BJ (cell line): ENCODE results near the gene MND1. TPM values are rescaled to one million over a fixed set of nuclear protein-coding genes. Genes with fewer than 3 reads are reported as not detected.

ENCODE experiments used
- CTCF ChIA-PET: fragments of 350-600 bp; formaldehyde crosslinking; extraction: SDS; loops from one replicate; lab custom pipeline; 2021; ENCODE audit warnings: antibody characterized with exemption, inconsistent platforms; lab: Yijun Ruan, JAX
- POLR2A ChIA-PET: fragments of 300-600 bp; sonication (Branson Sonifier 250); formaldehyde crosslinking; extraction: SDS; loops from one replicate; lab custom pipeline; 2021; ENCODE audit warnings: antibody characterized with exemption; lab: Charles Lee
- DNase-seq: peaks from one replicate; pipeline ENCODE4 v3.0.0-alpha.2; 2011; ENCODE audit warnings: low read depth
- H3K27me3 ChIP-seq: 2 replicates; pipeline ENCODE4 v1.6.0; 2011; ENCODE audit warnings: low read length; ENCODE audit not compliant: control insufficient read depth, insufficient read depth
- H3K36me3 ChIP-seq: 2 replicates; pipeline ENCODE4 v1.5.1; 2011; ENCODE audit warnings: low read length; ENCODE audit not compliant: control insufficient read depth, insufficient read depth
- H3K4me3 ChIP-seq: 2 replicates; pipeline ENCODE4 v1.5.1; 2011; ENCODE audit warnings: low read depth, mild to moderate bottlenecking, control low read depth, low read length
- CTCF ChIP-seq: IDR thresholded peaks from 2 replicates; pipeline ENCODE4 v1.5.1; 2011; ENCODE audit warnings: low read depth, mild to moderate bottlenecking, control low read depth, inconsistent platforms, low read length, moderate library complexity; ENCODE audit not compliant: insufficient read depth
- polyA plus RNA-seq: library from polyadenylated mRNA; depleted of rRNA; stranded (reverse); fragments of >200 nt; gene quantifications from 2 replicates; pipeline ENCODE4 v1.2.3, GENCODE V29; 2011

MND1 gene
- polyA plus RNA-seq, 1 experiment: 0.44 TPM

GRCh38 chr4:153402366-153402765 is 57.9 kb downstream of the MND1 start:
- no peak for DNase-seq
- TF ChIP-seq CTCF: no peak
- no peaks in the 10 kb centered on the region for H3K27me3 ChIP-seq
- no peak overlapping the region for H3K4me3 ChIP-seq
- POLR2A ChIA-PET: no interaction called here
- no peaks in the 10 kb centered on the region for H3K36me3 ChIP-seq
- CTCF ChIA-PET: no interaction called here

DNA sequence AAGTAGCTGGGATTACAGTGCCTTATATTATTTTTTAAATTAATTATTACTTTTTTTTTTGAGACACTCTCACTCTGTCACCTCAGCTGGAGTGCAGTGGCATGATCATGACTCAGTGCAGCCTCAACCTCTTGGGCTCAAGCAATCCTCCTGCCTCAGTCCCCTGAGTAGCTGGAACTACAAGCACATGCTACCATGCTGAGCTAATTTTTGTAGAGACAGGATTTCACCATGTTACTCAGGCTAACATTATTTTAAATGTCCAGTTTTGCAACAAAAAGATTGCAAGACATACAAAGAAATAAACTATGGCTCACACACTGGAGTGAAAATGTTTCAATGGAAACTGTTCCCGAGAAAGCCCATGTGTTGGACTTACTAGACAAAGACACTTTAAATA is 59.2 kb downstream of the MND1 start:
- CTCF ChIA-PET: interaction anchor here (0.6 to 0.7 kb wide), 3 partner anchors 10 to 231 kb away, joined by 3 to 4 read pairs (median 3); no protein-coding TSS in a partner anchor
- POLR2A ChIA-PET: no interaction called here
- DNase-seq: no peak

GRCh38 chr4:153407906-153408305 is 63.4 kb downstream of the MND1 start:
- no peak for TF ChIP-seq CTCF
- DNase-seq: no peak
- H3K36me3 ChIP-seq: no peaks in the 10 kb centered on the region
- ChIA-PET POLR2A (no interaction called here), CTCF (no interaction called here)
- H3K4me3 ChIP-seq: no peak overlapping the region
- no peaks in the 10 kb centered on the region for H3K27me3 ChIP-seq

More for the DNA sequence above, 59.2 kb downstream of the MND1 start:
- no peak for TF ChIP-seq CTCF
- Histone ChIP-seq H3K4me3 (no peak overlapping the region), H3K36me3 (no peaks in the 10 kb centered on the region), H3K27me3 (no peaks in the 10 kb centered on the region)

DNA sequence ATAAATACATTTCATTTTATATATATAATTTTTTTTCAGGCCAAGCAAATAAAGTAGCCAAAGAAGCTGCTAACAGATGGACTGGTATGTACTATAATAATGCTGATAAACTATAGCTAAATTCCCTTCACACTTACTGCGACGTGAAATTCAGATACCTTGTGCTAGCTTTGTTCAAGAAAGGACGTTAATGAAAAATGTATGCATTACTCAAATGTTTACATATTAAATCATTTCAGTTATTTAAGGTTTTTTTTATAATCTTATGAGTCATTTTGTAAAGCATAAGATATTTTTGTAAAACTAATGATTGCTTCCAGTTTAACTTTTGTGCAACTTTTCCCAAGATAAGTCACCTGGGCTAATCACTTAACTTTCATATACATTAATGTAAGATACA is 64.4 kb downstream of the MND1 start:
- no peaks in the 10 kb centered on the region for H3K36me3 ChIP-seq
- POLR2A ChIA-PET: interaction anchor here (0.7 kb wide), 1 partner anchor 122 kb away, joined by 4 read pairs; no protein-coding TSS in a partner anchor
- no peak overlapping the region for H3K4me3 ChIP-seq
- no peaks in the 10 kb centered on the region for H3K27me3 ChIP-seq
- CTCF ChIA-PET: interaction anchor here (0.9 kb wide), 1 partner anchor 34 kb away, joined by 5 read pairs; no protein-coding TSS in a partner anchor
- no peak for DNase-seq
- no peak for TF ChIP-seq CTCF

DNA sequence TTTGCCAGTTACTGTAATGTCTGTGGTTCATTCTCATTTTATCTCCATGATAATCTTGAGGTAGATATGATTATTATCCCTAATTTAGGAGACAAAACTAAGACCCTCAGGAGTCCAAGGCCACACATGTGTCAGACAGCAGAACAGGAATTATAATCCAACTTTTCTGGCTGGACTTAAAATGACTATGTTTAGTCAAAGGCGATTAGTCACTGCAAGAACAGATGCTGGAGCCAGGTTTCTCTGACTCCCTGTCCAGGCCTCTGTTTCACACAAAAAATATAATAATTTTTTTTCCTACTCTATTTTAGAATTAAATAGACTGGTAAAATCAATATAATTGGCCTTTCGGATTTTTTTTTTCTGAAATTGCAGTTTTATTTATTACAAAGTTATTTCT is 64.9 kb downstream of the MND1 start:
- H3K4me3 ChIP-seq: no peak overlapping the region
- H3K27me3 ChIP-seq: no peaks in the 10 kb centered on the region
- ChIA-PET CTCF (interaction anchor here (0.9 kb wide), 1 partner anchor 34 kb away, joined by 5 read pairs; no protein-coding TSS in a partner anchor), POLR2A (interaction anchor here (0.7 kb wide), 1 partner anchor 123 kb away, joined by 4 read pairs; no protein-coding TSS in a partner anchor)
- no peaks in the 10 kb centered on the region for H3K36me3 ChIP-seq
- TF ChIP-seq CTCF: no peak
- no peak for DNase-seq
